T-helper 1 cell treated with Interleukin-12 subunit alpha and Interleukin-12 subunit beta and Interleukin-4 antibody, amounts not matched to agents 30 ng/mL and 1 ng/mL, for 36 hours (primary cell): ENCODE data around the gene CNOT6L. TPM values are rescaled to one million over a fixed set of nuclear protein-coding genes. Genes with fewer than 3 reads are reported as not detected.

Experiments used
- intact Hi-C: fragments of 100-400 bp; cut with micrococcal nuclease; formaldehyde crosslinking; loops from one replicate; pipeline ENCODE4 v1.15.1; 2024
- total RNA-seq: library from RNA; stranded (reverse); gene quantifications from 2 replicates; pipeline ENCODE4 v1.2.3, GENCODE V29; 2022

Gene CNOT6L
- total RNA-seq: 103 and 108 TPM in 2 replicates

- intact Hi-C loops: loop anchor here (1.0 to 10.0 kb wide), 6 partner anchors 9 to 663 kb away; partner anchors contain the start of gene FRAS1
Observed at GRCh38 chr4:77818602-77819403, at the start of gene CNOT6L. Gene CNOT6L (minus strand): TSS chr4:77819368. CDS start chr4:77819308, 60 bp downstream.

GRCh38 chr4:77865259-77865658 lies 46.1 kb upstream of the CNOT6L start:
- intact Hi-C loops: loop anchor here (10.0 kb wide), 1 partner anchor 400 kb away; no protein-coding TSS in a partner anchor

GRCh38 chr4:77863341-77863740 lies 44.2 kb upstream of the CNOT6L start:
- intact Hi-C loops: loop anchor here (2.0 to 10.0 kb wide), 3 partner anchors 399 to 1873 kb away; partner anchors contain the start of genes CCNG2 and SDAD1

- intact Hi-C loops: loop anchor here (1.0 to 10.0 kb wide), 11 partner anchors 9 to 1872 kb away; partner anchors contain the start of genes BMP2K, CCNG2, NUP54 and SDAD1
Observed at GRCh38 chr4:77862478-77863216, 43.5 kb upstream of the CNOT6L start, which contains the start of gene MRPL1. Gene MRPL1 (plus strand): TSS chr4:77862830. CDS start chr4:77862849, 19 bp downstream.

- intact Hi-C loops: loop anchor here (10.0 kb wide), 1 partner anchor 397 kb away; no protein-coding TSS in a partner anchor
Observed at GRCh38 chr4:77861495-77861894, 42.3 kb upstream of the CNOT6L start.

GRCh38 chr4:77859256-77859655 lies 40.1 kb upstream of the CNOT6L start:
- intact Hi-C loops: loop anchor here (10.0 kb wide), 1 partner anchor 1644 kb away; the partner anchor contains the start of gene SCARB2

GRCh38 chr4:77856152-77856551 lies 37.0 kb upstream of the CNOT6L start:
- intact Hi-C loops: loop anchor here (10.0 kb wide), 1 partner anchor 1641 kb away; the partner anchor contains the start of gene SCARB2

- intact Hi-C loops: loop anchor here (2.0 to 10.0 kb wide), 2 partner anchors 778 to 1640 kb away; partner anchors contain the start of gene SCARB2
Observed at GRCh38 chr4:77854431-77855111, 35.4 kb upstream of the CNOT6L start.

- intact Hi-C loops: loop anchor here (1.0 to 10.0 kb wide), 6 partner anchors 9 to 1638 kb away; partner anchors contain the start of genes MRPL1 and SCARB2
Observed at GRCh38 chr4:77852892-77853495, 33.8 kb upstream of the CNOT6L start.

- intact Hi-C loops: no loop called here
Observed at GRCh38 chr4:77849278-77849965, 30.3 kb upstream of the CNOT6L start.

GRCh38 chr4:77848508-77848907 lies 29.3 kb upstream of the CNOT6L start:
- intact Hi-C loops: no loop called here

- intact Hi-C loops: no loop called here
Observed at GRCh38 chr4:77845929-77846328, 26.8 kb upstream of the CNOT6L start.

- intact Hi-C loops: no loop called here
Observed at GRCh38 chr4:77845400-77845799, 26.2 kb upstream of the CNOT6L start.

- intact Hi-C loops: no loop called here
Observed at GRCh38 chr4:77844363-77844762, 25.2 kb upstream of the CNOT6L start.

GRCh38 chr4:77843628-77844027 lies 24.5 kb upstream of the CNOT6L start:
- intact Hi-C loops: loop anchor here (1.0 to 2.0 kb wide), 2 partner anchors 10 to 17 kb away; no protein-coding TSS in a partner anchor

GRCh38 chr4:77834403-77834802 lies 15.2 kb upstream of the CNOT6L start:
- intact Hi-C loops: no loop called here

GRCh38 chr4:77833126-77833724 lies 14.1 kb upstream of the CNOT6L start:
- intact Hi-C loops: no loop called here

GRCh38 chr4:77827343-77827742 lies 8.2 kb upstream of the CNOT6L start:
- intact Hi-C loops: loop anchor here (2.0 kb wide), 1 partner anchor 15 kb away; no protein-coding TSS in a partner anchor

- intact Hi-C loops: loop anchor here (2.0 kb wide), 1 partner anchor 17 kb away; no protein-coding TSS in a partner anchor
Observed at GRCh38 chr4:77826275-77826674, 7.1 kb upstream of the CNOT6L start.
